HepG2 (cell line): ENCODE results near the gene HDAC10. TPM values are rescaled to one million over a fixed set of nuclear protein-coding genes. Genes with fewer than 3 reads are reported as not detected.
A peak's percentile ranks its signal among the peaks of the same experiment; 100 is the strongest.

Experiments
- ATAC-seq: fragments of 200-7000 bp; cut with Tn5 transposase; 3 replicates; pipeline ENCODE4 v1.9.1; 2020; ENCODE audit warnings: mild to moderate bottlenecking, moderate library complexity
- BruUV-seq: library from RNA; stranded (reverse); fragments of 400-500 nt; replicated peaks from 2 replicates; lab custom pipeline; 2021; lab: Mats Ljungman, UMichigan
- CTCF ChIA-PET: fragments of 300-600 bp; formaldehyde crosslinking; extraction: SDS; loops from one replicate; lab custom pipeline; 2021; ENCODE audit warnings: low total read pairs, inconsistent platforms, low intra/inter-chr PET ratio; lab: Yijun Ruan, JAX
- POLR2A ChIA-PET: fragments of 350-600 bp; sonication (Branson Sonifier 250); formaldehyde crosslinking; loops from one replicate; lab custom pipeline; 2020; ENCODE audit warnings: antibody characterized with exemption, inconsistent platforms; lab: Yijun Ruan, JAX
- DNase-seq: peaks from one replicate; pipeline ENCODE4 v3.0.0-alpha.2; 2015; ENCODE audit warnings: low spot score
- FAIRE-seq: peaks from 3 replicates; lab custom pipeline; 2011; peaks lifted over from hg19 to GRCh38; lab: Jason Lieb, UNC
- H2AFZ ChIP-seq: one replicate; pipeline ENCODE4 v1.6.1; 2011; ENCODE audit warnings: low read length, inconsistent platforms
- H3K27ac ChIP-seq: fragments of 300-600 bp; 3 replicates; pipeline ENCODE4 v1.8.0; 2011; ENCODE audit warnings: mixed run types, mild to moderate bottlenecking, mixed read lengths, low read length, inconsistent platforms; ENCODE audit not compliant: insufficient read depth; ENCODE audit errors: extremely low read length
- H3K27me3 ChIP-seq, 2 experiments: fragments of 200-600 bp in 1 of 2; 2 replicates in 1 of 2; 3 replicates in 1 of 2; pipeline versions ENCODE4 v1.6.0 to v1.8.0; 2011; ENCODE audit warnings: low read length in 2 of 2, mild to moderate bottlenecking in 2 of 2, moderate library complexity in 2 of 2, inconsistent platforms in 1 of 2; ENCODE audit not compliant: insufficient read depth in 2 of 2, control insufficient read depth in 1 of 2
- H3K36me3 ChIP-seq, 2 experiments: fragments of 200-600 bp in 1 of 2; replicated peaks in 1 of 2; 2 replicates in 1 of 2; 3 replicates in 1 of 2; pipeline versions ENCODE4 v1.5.1 to v1.8.0; 2011; ENCODE audit warnings: low read length in 2 of 2, inconsistent platforms in 1 of 2; ENCODE audit not compliant: insufficient read depth in 2 of 2, control insufficient read depth in 1 of 2
- H3K4me1 ChIP-seq: 2 replicates; pipeline ENCODE4 v1.5.1; 2012; ENCODE audit warnings: low read length, inconsistent platforms; ENCODE audit not compliant: insufficient read depth
- H3K4me2 ChIP-seq: 2 replicates; pipeline ENCODE4 v1.6.0; 2011; ENCODE audit warnings: low read depth, low read length, inconsistent platforms
- H3K4me3 ChIP-seq, 3 experiments: fragments of 200-600 bp in 1 of 3; sonication (generic), shearing (Covaris generic) in 1 of 3; replicated peaks in 1 of 3; 2 replicates each; pipeline ENCODE4 v1.5.1; 2011 to 2016; ENCODE audit warnings: low read length in 3 of 3, inconsistent platforms in 2 of 3, low read depth in 2 of 3, mild to moderate bottlenecking in 2 of 3, control low read depth in 1 of 3, mixed read lengths in 1 of 3; ENCODE audit not compliant: insufficient read depth in 1 of 3
- H3K79me2 ChIP-seq: one replicate; pipeline ENCODE4 v1.6.1; 2011; ENCODE audit warnings: low read length, inconsistent platforms; ENCODE audit not compliant: insufficient read depth
- H3K9ac ChIP-seq: 2 replicates; pipeline ENCODE4 v1.6.0; 2011; ENCODE audit warnings: mild to moderate bottlenecking, low read depth, low read length, inconsistent platforms; ENCODE audit not compliant: insufficient read depth
- H3K9me3 ChIP-seq: 2 replicates; pipeline ENCODE4 v1.5.1; 2012; ENCODE audit warnings: mild to moderate bottlenecking, low read length
- H4K20me1 ChIP-seq: 2 replicates; pipeline ENCODE4 v1.6.0; 2011; ENCODE audit warnings: inconsistent platforms, mild to moderate bottlenecking, low read length, moderate library complexity; ENCODE audit not compliant: insufficient read depth
- AGO2 ChIP-seq: fragments of 200-400 bp; formaldehyde crosslinking; optimal IDR thresholded peaks from 2 replicates; pipeline ENCODE3; 2017; ENCODE audit warnings: mild to moderate bottlenecking, low read depth, low read length, moderate library complexity
- ZNF20 ChIP-seq: sonication (generic); formaldehyde crosslinking; IDR thresholded peaks from 2 replicates; pipeline ENCODE4 v1.4.0; 2020; ENCODE audit warnings: mild to moderate bottlenecking, moderate library complexity, missing genetic modification reagents
- ZNF567 ChIP-seq: sonication (generic); formaldehyde crosslinking; IDR thresholded peaks from 2 replicates; pipeline ENCODE4 v1.8.1; 2023; ENCODE audit warnings: mild to moderate bottlenecking, missing genetic modification reagents, borderline replicate concordance
- ZNF839 ChIP-seq: sonication (generic); formaldehyde crosslinking; IDR thresholded peaks from 2 replicates; pipeline ENCODE4 v1.4.0; 2020; ENCODE audit warnings: missing genetic modification reagents, mild to moderate bottlenecking, borderline replicate concordance
- WGBS: methylation state at CpG from one replicate; pipeline ENCODE4 v1.1.6; 2017; ENCODE audit warnings: low lambda C conversion rate; 5-methylcytosine and 5-hydroxymethylcytosine counted together
- in situ Hi-C: cut with HindIII; loops from 2 replicates; pipeline ENCODE4 v1.10.0; 2017; ENCODE audit warnings: low pct_unique_long_range_greater_than_20kb; ENCODE audit not compliant: extremely low pct_ligation_motif_present
- intact Hi-C: fragments of 100-400 bp; cut with micrococcal nuclease; formaldehyde crosslinking; loops from one replicate; pipeline ENCODE4 v1.10.0; 2022; ENCODE audit not compliant: unreplicated experiment
- polyA plus RNA-seq, 8 experiments: library from polyadenylated mRNA; depleted of rRNA in 3 of 8; stranded (reverse) in 7 of 8; unstranded in 1 of 8; fragments of >200 nt; fragmentation: Illumina TruSeq in 4 of 8; extraction: Trizol in 4 of 8; gene quantifications; 2 replicates each; pipeline versions ENCODE4 v1.2.1 to v1.2.3, GENCODE V29; 2011 to 2016; ENCODE audit warnings: low read depth in 4 of 8, missing spikeins in 1 of 8, mixed read lengths in 1 of 8; ENCODE audit not compliant: insufficient read depth in 1 of 8
- total RNA-seq, 5 experiments: library from RNA; depleted of rRNA; stranded (reverse); fragments of >200 nt; fragmentation: Illumina TruSeq; extraction: Trizol; gene quantifications; 2 replicates each; pipeline ENCODE4 v1.2.3, GENCODE V29; 2016; ENCODE audit warnings: low read depth in 1 of 5
- TF ChIP-seq, protein P1 (sequence below), 2 experiments: fragments of 450-650 bp in 1 of 2; sonication (generic) in 1 of 2; formaldehyde crosslinking in 1 of 2; IDR thresholded peaks; 2 replicates each; pipeline versions ENCODE4 v1.6.1 to v1.8.0; 2016 to 2022; ENCODE audit warnings: antibody characterized with exemption in 1 of 2, mild to moderate bottlenecking in 1 of 2, missing genetic modification reagents in 1 of 2

Gene HDAC10
- total and polyA plus RNA-seq, 2 of the 13 experiments (the other 11 are each of a cell fraction or from before 2014, with no cell fraction given) = 13.9 to 14.9 TPM

DNA sequence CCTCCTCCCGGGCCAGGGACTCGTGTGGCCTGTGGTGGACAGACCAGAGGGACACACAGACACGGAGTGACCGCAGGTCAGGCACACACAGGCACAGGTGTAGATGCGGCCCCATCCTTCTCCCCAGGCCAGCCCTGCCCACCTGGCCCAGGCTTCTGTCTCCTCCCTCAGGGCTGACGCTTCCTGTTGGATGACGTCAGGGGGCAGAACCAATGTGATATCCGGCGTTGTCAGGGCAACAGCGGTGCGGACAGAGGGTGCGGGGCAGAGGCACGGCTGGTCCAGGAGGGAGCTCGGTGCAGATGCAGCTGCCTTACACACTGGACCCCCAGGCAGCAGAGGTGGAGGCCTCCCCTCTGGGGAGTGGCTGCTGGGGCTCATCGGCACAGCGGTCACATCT is 3.3 kb downstream of the HDAC10 start:
- no peak for FAIRE-seq
- in situ Hi-C loops = no loop called here
- CTCF ChIA-PET = no interaction called here

More for the DNA sequence above, 3.3 kb downstream of the HDAC10 start:
- Histone ChIP-seq H4K20me1 (peaks cover 7% of the 10 kb centered on the region; the same call in 1 of the 2 replicates), H2AFZ (no peak overlapping the region), H3K27me3 (no peaks in the 10 kb centered on the region; a peak in 1 of 5 replicates), H3K4me2 (no peak overlapping the region), H3K79me2 (peaks cover 26% of the 10 kb centered on the region), H3K36me3 (peaks cover 2 to 9% of the 10 kb centered on the region in 2 experiments; a peak in 2 of 5 replicates), H3K4me1 (peaks cover 49% of the 10 kb centered on the region), H3K9ac (no peak overlapping the region), H3K9me3 (no peaks in the 10 kb centered on the region), H3K4me3 (no peak overlapping the region), H3K27ac (no peak overlapping the region)
- no peak for ATAC-seq
- TF ChIP-seq ZNF20 = no peak
- TF ChIP-seq, protein P1, sequence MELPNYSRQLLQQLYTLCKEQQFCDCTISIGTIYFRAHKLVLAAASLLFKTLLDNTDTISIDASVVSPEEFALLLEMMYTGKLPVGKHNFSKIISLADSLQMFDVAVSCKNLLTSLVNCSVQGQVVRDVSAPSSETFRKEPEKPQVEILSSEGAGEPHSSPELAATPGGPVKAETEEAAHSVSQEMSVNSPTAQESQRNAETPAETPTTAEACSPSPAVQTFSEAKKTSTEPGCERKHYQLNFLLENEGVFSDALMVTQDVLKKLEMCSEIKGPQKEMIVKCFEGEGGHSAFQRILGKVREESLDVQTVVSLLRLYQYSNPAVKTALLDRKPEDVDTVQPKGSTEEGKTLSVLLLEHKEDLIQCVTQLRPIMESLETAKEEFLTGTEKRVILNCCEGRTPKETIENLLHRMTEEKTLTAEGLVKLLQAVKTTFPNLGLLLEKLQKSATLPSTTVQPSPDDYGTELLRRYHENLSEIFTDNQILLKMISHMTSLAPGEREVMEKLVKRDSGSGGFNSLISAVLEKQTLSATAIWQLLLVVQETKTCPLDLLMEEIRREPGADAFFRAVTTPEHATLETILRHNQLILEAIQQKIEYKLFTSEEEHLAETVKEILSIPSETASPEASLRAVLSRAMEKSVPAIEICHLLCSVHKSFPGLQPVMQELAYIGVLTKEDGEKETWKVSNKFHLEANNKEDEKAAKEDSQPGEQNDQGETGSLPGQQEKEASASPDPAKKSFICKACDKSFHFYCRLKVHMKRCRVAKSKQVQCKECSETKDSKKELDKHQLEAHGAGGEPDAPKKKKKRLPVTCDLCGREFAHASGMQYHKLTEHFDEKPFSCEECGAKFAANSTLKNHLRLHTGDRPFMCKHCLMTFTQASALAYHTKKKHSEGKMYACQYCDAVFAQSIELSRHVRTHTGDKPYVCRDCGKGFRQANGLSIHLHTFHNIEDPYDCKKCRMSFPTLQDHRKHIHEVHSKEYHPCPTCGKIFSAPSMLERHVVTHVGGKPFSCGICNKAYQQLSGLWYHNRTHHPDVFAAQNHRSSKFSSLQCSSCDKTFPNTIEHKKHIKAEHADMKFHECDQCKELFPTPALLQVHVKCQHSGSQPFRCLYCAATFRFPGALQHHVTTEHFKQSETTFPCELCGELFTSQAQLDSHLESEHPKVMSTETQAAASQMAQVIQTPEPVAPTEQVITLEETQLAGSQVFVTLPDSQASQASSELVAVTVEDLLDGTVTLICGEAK (IDR thresholded peaks at IDR 0.05) = no peak
- TF ChIP-seq, protein P1 (CRISPR knock-in tag; IDR thresholded peaks at IDR 0.05) = 0 out of 2 replicates have a peak, but pooled peaks have one; percentile 9
- TF ChIP-seq ZNF567 (CRISPR knock-in tag) = no peak
- TF ChIP-seq ZNF839 (CRISPR knock-in tag) = no peak
- TF ChIP-seq AGO2 = peak; percentile 85
- no TSS peak for BruUV-seq
- WGBS = 91% methylated on average over 14 of the region's 16 CpGs
- intact Hi-C loops = no loop called here
- no peak for DNase-seq
- POLR2A ChIA-PET = no interaction called here
